ENCODE results near the gene CST8.

DNA sequence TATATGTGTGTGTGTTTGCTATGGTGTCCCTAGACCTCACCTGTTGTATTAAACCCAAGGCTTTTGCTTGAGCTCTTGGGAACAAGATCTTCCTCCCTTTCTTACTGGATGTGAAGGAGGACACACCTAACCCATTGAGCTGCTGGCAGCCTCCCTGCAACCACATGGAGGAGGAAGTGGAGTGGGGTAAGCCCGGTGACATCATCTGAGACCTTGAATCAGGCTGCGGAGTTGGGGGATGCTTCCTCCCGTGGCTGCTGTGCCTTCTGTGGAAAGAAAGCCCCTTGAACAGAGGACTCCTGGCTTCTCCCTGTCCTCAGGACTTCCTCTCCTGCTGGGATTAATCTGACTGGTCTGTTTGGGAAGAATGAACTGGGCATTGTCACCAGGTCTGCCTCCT lies 41.5 kb upstream of the CST8 start:
- TF ChIP-seq POLR2AphosphoS5 (IDR thresholded peaks at IDR 0.05): no peak
- TF ChIP-seq, protein P1, sequence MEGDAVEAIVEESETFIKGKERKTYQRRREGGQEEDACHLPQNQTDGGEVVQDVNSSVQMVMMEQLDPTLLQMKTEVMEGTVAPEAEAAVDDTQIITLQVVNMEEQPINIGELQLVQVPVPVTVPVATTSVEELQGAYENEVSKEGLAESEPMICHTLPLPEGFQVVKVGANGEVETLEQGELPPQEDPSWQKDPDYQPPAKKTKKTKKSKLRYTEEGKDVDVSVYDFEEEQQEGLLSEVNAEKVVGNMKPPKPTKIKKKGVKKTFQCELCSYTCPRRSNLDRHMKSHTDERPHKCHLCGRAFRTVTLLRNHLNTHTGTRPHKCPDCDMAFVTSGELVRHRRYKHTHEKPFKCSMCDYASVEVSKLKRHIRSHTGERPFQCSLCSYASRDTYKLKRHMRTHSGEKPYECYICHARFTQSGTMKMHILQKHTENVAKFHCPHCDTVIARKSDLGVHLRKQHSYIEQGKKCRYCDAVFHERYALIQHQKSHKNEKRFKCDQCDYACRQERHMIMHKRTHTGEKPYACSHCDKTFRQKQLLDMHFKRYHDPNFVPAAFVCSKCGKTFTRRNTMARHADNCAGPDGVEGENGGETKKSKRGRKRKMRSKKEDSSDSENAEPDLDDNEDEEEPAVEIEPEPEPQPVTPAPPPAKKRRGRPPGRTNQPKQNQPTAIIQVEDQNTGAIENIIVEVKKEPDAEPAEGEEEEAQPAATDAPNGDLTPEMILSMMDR (IDR thresholded peaks at IDR 0.05 in 8 of 11, conservative IDR thresholded peaks at IDR 0.05 in 3 of 11): no peak

All from spleen (tissue), 7 donors.